Activated CD8-positive, alpha-beta memory T cell treated with anti-CD3 and anti-CD28 coated beads, Interleukin-2, amount 10 ng/mL, durations not matched to agents 7 days and 5 days (primary cell): ENCODE data around the gene NTPCR. TPM values are rescaled to one million over a fixed set of nuclear protein-coding genes. Genes with fewer than 3 reads are reported as not detected.

Experiments used
- ATAC-seq: fragments of 150-1000 bp; cut with Tn5 transposase; one replicate; pipeline ENCODE4 v1.10.0; 2021; ENCODE audit warnings: moderate library complexity
- CTCF ChIA-PET: fragments of 350-600 bp; sonication (Branson Sonifier 250); formaldehyde crosslinking; loops from one replicate; lab custom pipeline; 2021; ENCODE audit warnings: antibody characterized with exemption; lab: Charles Lee
- DNase-seq: peaks from one replicate; pipeline ENCODE4 v3.0.0-alpha.2; 2020
- H3K27ac Mint-ChIP-seq: one replicate; pipeline ENCODE4 v1.8.0; 2021; ENCODE audit warnings: mild to moderate bottlenecking, mixed read lengths
- H3K27me3 Mint-ChIP-seq: one replicate; pipeline ENCODE4 v1.8.0; 2021; ENCODE audit warnings: mixed read lengths
- H3K36me3 Mint-ChIP-seq: one replicate; pipeline ENCODE4 v1.8.0; 2021; ENCODE audit warnings: mild to moderate bottlenecking, mixed read lengths
- H3K4me1 Mint-ChIP-seq: one replicate; pipeline ENCODE4 v1.8.0; 2021; ENCODE audit warnings: mixed read lengths
- H3K4me3 Mint-ChIP-seq: one replicate; pipeline ENCODE4 v1.8.0; 2021; ENCODE audit warnings: mild to moderate bottlenecking, moderate library complexity, mixed read lengths
- H3K9me3 Mint-ChIP-seq: one replicate; pipeline ENCODE4 v1.8.0; 2022; ENCODE audit warnings: low read depth, mixed read lengths
- total RNA-seq, 2 experiments: library from RNA; stranded (reverse); gene quantifications; one replicate each; pipeline ENCODE4 v1.2.3, GENCODE V29; 2021

The NTPCR gene
- total RNA-seq, 2 experiments from 2014 or later = 27.2 to 27.5 TPM

- CTCF ChIA-PET = no interaction called here
These were observed 4.4 kb downstream of the NTPCR start for GRCh38 chr1:232954594-232955365.

GRCh38 chr1:232956081-232956480 lies 5.7 kb downstream of the NTPCR start:
- H3K27me3 Mint-ChIP-seq = no peaks in the 10 kb centered on the region
- no peak overlapping the region for H3K4me3 Mint-ChIP-seq
- H3K27ac Mint-ChIP-seq = no peak overlapping the region
- CTCF ChIA-PET = no interaction called here
- peaks cover 21% of the 10 kb centered on the region for H3K4me1 Mint-ChIP-seq
- H3K9me3 Mint-ChIP-seq = peaks cover 10% of the 10 kb centered on the region
- H3K36me3 Mint-ChIP-seq = peaks cover 53% of the 10 kb centered on the region
- DNase-seq = no peak
- no peak for ATAC-seq

More at GRCh38 chr1:232954594-232955365, 4.4 kb downstream of the NTPCR start:
- no peak overlapping the region for H3K27ac Mint-ChIP-seq
- H3K36me3 Mint-ChIP-seq = peaks cover 47% of the 10 kb centered on the region
- peaks cover 10% of the 10 kb centered on the region for H3K9me3 Mint-ChIP-seq
- H3K27me3 Mint-ChIP-seq = no peaks in the 10 kb centered on the region
- H3K4me1 Mint-ChIP-seq = peaks cover 27% of the 10 kb centered on the region
- DNase-seq (no peak), ATAC-seq (no peak)
- no peak overlapping the region for H3K4me3 Mint-ChIP-seq

- H3K36me3 Mint-ChIP-seq = peaks cover 58% of the 10 kb centered on the region
- CTCF ChIA-PET = no interaction called here
- no peaks in the 10 kb centered on the region for H3K27me3 Mint-ChIP-seq
- peaks cover 2% of the 10 kb centered on the region for H3K4me1 Mint-ChIP-seq
- no peak overlapping the region for H3K27ac Mint-ChIP-seq
- no peak overlapping the region for H3K4me3 Mint-ChIP-seq
- peaks cover 10% of the 10 kb centered on the region for H3K9me3 Mint-ChIP-seq
- ATAC-seq (no peak), DNase-seq (no peak)
These were observed 7.7 kb downstream of the NTPCR start for GRCh38 chr1:232958067-232958466.

DNA sequence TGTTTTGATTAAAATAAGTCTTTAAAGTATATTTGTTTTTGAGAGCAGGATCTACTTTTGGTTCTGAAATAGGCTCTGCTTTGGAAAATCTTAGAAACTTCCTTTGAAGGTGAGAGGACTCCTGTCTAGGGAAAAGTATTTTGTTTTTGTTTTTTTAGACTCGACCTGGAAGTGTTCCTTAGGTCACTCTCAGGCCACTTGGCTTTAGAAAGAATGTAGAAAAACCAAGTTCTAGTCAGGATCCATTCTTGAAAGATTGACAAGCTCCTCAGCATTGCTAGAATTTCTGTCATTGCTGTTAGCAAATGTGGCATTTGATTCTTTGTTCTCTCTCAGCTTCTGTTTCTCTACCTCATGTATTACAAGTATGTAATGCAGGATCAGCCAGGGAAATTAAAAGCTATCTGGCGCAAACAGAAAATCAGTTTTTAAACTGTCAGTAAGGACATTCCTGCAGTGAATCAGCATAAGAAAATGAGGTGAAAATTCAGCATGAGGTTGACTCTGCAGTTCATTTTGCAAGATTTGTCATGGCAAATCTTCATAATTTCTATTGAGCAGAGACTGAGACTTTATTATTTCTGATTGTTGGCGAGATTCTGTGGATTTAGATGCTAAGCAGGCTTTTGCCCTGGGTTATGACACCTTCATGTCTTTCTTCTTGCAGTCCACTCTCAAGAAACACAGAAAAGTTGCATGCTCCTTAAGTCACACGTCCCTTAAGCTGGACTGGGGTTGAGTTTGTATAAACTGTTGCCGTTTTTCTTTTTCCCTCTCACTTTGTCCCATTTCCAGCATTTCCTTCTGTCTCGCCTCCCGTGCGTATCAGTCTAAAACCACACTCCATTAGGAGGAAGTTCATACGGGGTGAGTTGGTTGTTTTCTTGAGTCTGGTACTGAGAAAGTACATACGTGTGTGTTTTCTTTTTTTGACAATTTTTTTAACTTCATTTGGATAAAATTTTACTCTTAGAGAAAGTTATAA lies 12.6 kb downstream of the NTPCR start:
- DNase-seq (no peak), ATAC-seq (no peak)
- H3K27ac Mint-ChIP-seq = no peak overlapping the region
- peaks cover 5% of the 10 kb centered on the region for H3K9me3 Mint-ChIP-seq
- H3K36me3 Mint-ChIP-seq = peaks cover 38% of the 10 kb centered on the region
- CTCF ChIA-PET = interaction anchor here (2.2 kb wide), 1 partner anchor 11 kb away, joined by 10 read pairs; no protein-coding TSS in a partner anchor
- no peaks in the 10 kb centered on the region for H3K27me3 Mint-ChIP-seq
- H3K4me1 Mint-ChIP-seq = peaks cover 2% of the 10 kb centered on the region
- H3K4me3 Mint-ChIP-seq = no peak overlapping the region

DNA sequence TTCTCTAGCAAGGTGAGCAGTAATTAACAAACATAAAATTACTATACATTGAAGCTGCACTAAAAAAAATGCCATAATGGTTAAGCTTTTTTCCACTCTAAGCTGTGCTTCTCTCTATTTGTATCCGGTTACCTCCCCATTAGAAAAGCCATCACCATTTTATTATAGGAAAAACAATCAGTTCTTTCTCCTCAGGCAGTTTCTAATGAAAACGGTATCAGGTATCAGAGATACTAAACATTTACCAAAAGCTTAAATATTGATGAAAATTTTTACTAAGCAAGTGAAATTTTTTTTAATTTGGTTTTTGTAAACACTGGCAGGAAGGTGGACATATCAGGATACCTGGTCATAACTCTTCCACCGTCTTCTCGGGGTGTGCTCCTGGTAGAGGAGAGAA lies 14.2 kb downstream of the NTPCR start:
- ATAC-seq = no peak
- H3K9me3 Mint-ChIP-seq = no peaks in the 10 kb centered on the region
- CTCF ChIA-PET = no interaction called here
- H3K36me3 Mint-ChIP-seq = peaks cover 30% of the 10 kb centered on the region
- H3K27ac Mint-ChIP-seq = no peak overlapping the region
- DNase-seq = no peak
- no peak overlapping the region for H3K4me3 Mint-ChIP-seq
- peaks cover 18% of the 10 kb centered on the region for H3K4me1 Mint-ChIP-seq
- no peaks in the 10 kb centered on the region for H3K27me3 Mint-ChIP-seq

DNA sequence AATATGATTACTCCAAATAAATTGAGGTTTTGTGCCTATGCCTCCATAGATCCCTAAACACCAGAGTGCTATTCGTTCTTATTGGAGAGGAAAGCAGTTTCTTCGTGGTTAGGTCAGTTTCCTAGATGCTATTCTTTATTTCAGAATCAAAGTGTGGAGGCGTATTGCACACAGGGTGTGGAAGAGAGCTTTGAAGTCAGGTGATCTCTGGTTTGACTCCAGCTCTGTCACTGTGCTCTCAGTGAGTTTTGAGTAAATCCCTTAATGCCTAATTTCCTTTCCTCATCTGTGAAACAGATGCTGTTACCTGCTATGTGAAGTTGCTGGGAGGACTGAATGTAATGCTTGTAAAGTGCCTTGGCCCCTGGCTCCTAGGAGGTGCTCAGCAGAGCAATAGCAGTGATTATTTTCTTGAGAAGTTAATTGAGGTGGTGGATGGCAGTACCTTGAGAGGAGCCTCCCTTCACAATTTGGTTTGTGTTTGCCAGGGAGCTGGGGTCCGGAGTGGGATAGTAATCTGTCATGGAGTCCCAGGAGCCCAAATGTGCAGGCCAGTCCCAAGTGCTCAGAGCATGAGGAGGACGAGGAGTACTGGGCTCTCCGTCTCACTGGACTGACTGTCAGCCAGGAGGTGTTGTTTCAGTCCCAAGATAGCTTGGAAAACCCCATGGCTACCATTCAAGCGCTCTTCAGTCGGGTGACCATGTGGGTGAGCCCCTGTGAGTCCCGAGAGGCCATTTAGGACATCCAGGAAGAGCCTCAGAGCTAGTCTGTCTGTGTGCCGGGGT lies 14.9 kb downstream of the NTPCR start:
- no peaks in the 10 kb centered on the region for H3K27me3 Mint-ChIP-seq
- H3K27ac Mint-ChIP-seq = no peak overlapping the region
- peaks cover 19% of the 10 kb centered on the region for H3K4me1 Mint-ChIP-seq
- CTCF ChIA-PET = interaction anchor here (0.9 to 1.3 kb wide), 2 partner anchors 10 to 12 kb away, joined by 3 to 6 read pairs; no protein-coding TSS in a partner anchor
- ATAC-seq (no peak), DNase-seq (no peak)
- H3K9me3 Mint-ChIP-seq = no peaks in the 10 kb centered on the region
- H3K36me3 Mint-ChIP-seq = peaks cover 34% of the 10 kb centered on the region
- no peak overlapping the region for H3K4me3 Mint-ChIP-seq

DNA sequence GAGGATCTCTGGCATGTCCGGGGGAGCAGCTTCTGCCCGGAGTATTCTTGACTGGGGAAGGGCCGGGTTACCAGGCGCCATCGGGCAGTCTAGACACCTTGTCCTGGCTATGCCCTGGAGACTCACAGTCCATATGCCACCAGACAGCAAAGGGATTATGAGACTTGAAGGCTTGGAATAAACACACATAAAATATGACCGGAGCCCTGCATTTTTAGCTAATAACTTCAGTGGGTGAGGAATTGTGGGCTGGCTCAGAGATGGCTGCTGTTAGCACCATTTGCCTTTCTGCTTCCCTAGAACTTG lies 15.5 kb downstream of the NTPCR start:
- no peaks in the 10 kb centered on the region for H3K27me3 Mint-ChIP-seq
- CTCF ChIA-PET = interaction anchor here (0.9 to 1.3 kb wide), 2 partner anchors 9 to 13 kb away, joined by 3 to 6 read pairs; no protein-coding TSS in a partner anchor
- DNase-seq = no peak
- no peak for ATAC-seq
- H3K4me1 Mint-ChIP-seq = peaks cover 19% of the 10 kb centered on the region
- H3K4me3 Mint-ChIP-seq = no peak overlapping the region
- H3K9me3 Mint-ChIP-seq = no peaks in the 10 kb centered on the region
- peaks cover 35% of the 10 kb centered on the region for H3K36me3 Mint-ChIP-seq
- H3K27ac Mint-ChIP-seq = no peak overlapping the region

DNA sequence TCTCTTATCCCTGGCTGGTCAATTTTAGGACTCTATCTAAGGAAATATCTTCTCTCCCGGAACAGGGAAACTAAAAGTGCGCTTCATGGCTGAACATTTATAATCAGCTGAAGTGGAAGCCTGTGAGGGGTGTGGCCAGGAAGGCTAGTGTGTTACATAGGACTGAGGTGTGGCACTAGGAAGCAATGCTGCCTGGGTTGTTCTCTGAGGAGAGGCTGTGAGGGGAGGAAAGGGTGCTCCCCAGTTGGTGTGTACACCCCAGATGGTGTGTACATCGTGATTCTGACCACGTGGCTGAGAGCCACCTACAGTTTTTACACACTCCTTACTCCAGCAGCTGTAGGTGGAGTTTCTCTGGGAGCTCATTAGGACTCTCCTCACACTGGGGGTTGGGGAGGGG lies 16.3 kb downstream of the NTPCR start:
- H3K36me3 Mint-ChIP-seq = peaks cover 38% of the 10 kb centered on the region
- H3K27me3 Mint-ChIP-seq = no peaks in the 10 kb centered on the region
- CTCF ChIA-PET = interaction anchor here (1.3 kb wide), 1 partner anchor 14 kb away, joined by 3 read pairs; no protein-coding TSS in a partner anchor
- ATAC-seq (no peak), DNase-seq (no peak)
- peaks cover under 1% of the 10 kb centered on the region for H3K9me3 Mint-ChIP-seq
- H3K4me1 Mint-ChIP-seq = peaks cover 19% of the 10 kb centered on the region
- no peak overlapping the region for H3K27ac Mint-ChIP-seq
- no peak overlapping the region for H3K4me3 Mint-ChIP-seq

DNA sequence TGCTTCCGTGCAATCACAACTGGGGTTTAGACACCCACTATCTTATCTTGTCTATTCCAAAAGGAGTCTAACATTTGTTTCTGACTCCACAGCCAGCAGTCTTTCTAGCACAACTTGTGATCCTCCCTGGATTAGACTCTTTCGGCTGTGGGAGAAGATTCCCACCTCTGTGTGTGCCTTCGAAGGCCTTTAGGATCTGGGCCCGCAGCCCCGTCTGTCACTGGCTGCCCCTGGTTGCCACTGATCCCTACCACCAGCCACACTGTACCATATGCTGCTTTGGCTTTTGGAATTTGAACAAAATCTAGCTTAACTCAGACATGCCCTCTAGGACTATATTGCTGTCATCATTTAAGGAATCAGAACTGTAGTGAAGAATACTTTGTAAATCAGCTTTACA lies 18.0 kb downstream of the NTPCR start:
- Mint-ChIP-seq H3K27ac (no peak overlapping the region), H3K36me3 (peaks cover 45% of the 10 kb centered on the region), H3K4me3 (no peak overlapping the region), H3K9me3 (peaks cover 5% of the 10 kb centered on the region), H3K27me3 (no peaks in the 10 kb centered on the region), H3K4me1 (peaks cover 19% of the 10 kb centered on the region)
- DNase-seq (no peak), ATAC-seq (no peak)
- CTCF ChIA-PET = no interaction called here

DNA sequence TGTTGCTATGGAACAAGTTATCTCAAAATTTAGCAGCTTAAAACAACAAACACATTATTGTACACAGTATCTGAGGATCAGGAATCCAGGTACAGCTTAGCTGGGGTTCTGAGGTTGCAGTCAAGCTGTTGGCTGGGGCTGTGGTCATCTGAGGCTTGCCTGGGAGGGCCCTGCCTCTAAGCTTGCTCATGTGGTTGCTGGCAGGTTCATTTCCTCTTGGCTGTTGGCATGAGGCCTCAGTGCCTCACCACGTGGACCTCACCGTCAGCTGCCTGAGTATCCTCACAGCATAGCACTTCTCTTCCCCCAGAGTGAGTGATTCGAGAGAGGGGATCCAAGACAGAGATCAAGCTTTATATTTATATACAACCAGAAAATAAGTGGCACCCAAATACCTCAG lies 18.6 kb downstream of the NTPCR start:
- no peaks in the 10 kb centered on the region for H3K27me3 Mint-ChIP-seq
- no peak overlapping the region for H3K4me3 Mint-ChIP-seq
- peaks cover 50% of the 10 kb centered on the region for H3K36me3 Mint-ChIP-seq
- H3K4me1 Mint-ChIP-seq = peaks cover 19% of the 10 kb centered on the region
- DNase-seq = peak; percentile 65
- peak; percentile 61 for ATAC-seq
- CTCF ChIA-PET = no interaction called here
- peaks cover 11% of the 10 kb centered on the region for H3K9me3 Mint-ChIP-seq
- peak overlapping the region; percentile 64 for H3K27ac Mint-ChIP-seq

GRCh38 chr1:232969799-232970198 lies 19.4 kb downstream of the NTPCR start:
- Mint-ChIP-seq H3K27ac (no peak overlapping the region), H3K36me3 (peaks cover 59% of the 10 kb centered on the region)
- CTCF ChIA-PET = no interaction called here

DNA sequence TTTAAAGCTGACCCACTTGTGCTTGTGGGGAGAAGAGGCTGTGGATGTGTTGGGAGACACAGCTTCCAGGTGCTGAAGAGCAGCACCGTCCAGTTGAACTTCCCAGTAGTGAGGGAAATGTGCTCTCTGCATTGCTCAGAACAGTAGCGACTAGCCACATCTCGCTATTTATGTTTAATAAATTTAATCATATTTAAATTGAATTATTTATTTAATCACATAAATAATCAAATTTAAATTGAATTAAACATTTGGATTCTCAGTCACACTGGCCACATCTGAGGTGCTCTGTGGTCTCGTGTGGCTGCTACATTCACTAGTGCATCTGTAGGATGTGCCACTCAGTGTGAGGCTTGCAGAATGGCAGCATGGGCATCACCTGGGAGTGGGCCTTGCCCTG lies 20.1 kb downstream of the NTPCR start:
- peaks cover 16% of the 10 kb centered on the region for H3K9me3 Mint-ChIP-seq
- DNase-seq (no peak), ATAC-seq (no peak)
- peaks cover 19% of the 10 kb centered on the region for H3K4me1 Mint-ChIP-seq
- H3K27ac Mint-ChIP-seq = no peak overlapping the region
- H3K27me3 Mint-ChIP-seq = no peaks in the 10 kb centered on the region
- CTCF ChIA-PET = no interaction called here
- peaks cover 64% of the 10 kb centered on the region for H3K36me3 Mint-ChIP-seq
- H3K4me3 Mint-ChIP-seq = no peak overlapping the region

More at GRCh38 chr1:232969799-232970198, 19.4 kb downstream of the NTPCR start:
- peaks cover 19% of the 10 kb centered on the region for H3K4me1 Mint-ChIP-seq
- no peak for DNase-seq
- H3K4me3 Mint-ChIP-seq = no peak overlapping the region
- ATAC-seq = no peak
- no peaks in the 10 kb centered on the region for H3K27me3 Mint-ChIP-seq
- H3K9me3 Mint-ChIP-seq = peaks cover 16% of the 10 kb centered on the region
